IPS DF 6.9 (cell line): Measurements from ENCODE around the gene NPHP1.
"Not testable (repeated sequence)": the region's sequence is repeated elsewhere in the genome, so short reads cannot be mapped to it uniquely, and the experiment has no call there.

Experiments used
- DNase-seq: peaks from one replicate; pipeline ENCODE4 v3.0.0-alpha.2; 2013; ENCODE audit warnings: low read depth, low spot score
- H3K27ac ChIP-seq: one replicate; pipeline ENCODE4 v1.5.1; 2013; ENCODE audit warnings: low read length, control low read depth
- H3K27me3 ChIP-seq: 2 replicates; pipeline ENCODE4 v1.6.1; 2013; ENCODE audit warnings: mild to moderate bottlenecking, low read length; ENCODE audit not compliant: control insufficient read depth, insufficient read depth
- H3K36me3 ChIP-seq: 2 replicates; pipeline ENCODE4 v1.6.1; 2013; ENCODE audit warnings: low read length; ENCODE audit not compliant: control insufficient read depth, insufficient read depth
- H3K4me1 ChIP-seq: 2 replicates; pipeline ENCODE4 v1.6.1; 2013; ENCODE audit warnings: low read length; ENCODE audit not compliant: control insufficient read depth, insufficient read depth
- H3K4me3 ChIP-seq: 2 replicates; pipeline ENCODE4 v1.5.1; 2013; ENCODE audit warnings: mild to moderate bottlenecking, low read length
- H3K9me3 ChIP-seq: 2 replicates; pipeline ENCODE4 v1.6.1; 2013; ENCODE audit warnings: low read length, inconsistent platforms; ENCODE audit not compliant: control insufficient read depth, insufficient read depth
- WGBS: extraction: QIAGEN DNeasy Blood & Tissue Kit; methylation state at CpG from one replicate; pipeline ENCODE4 v1.1.7; 2013; ENCODE audit warnings: mixed read lengths, missing lambda C conversion rate; ENCODE audit not compliant: insufficient read length, insufficient coverage; 5-methylcytosine and 5-hydroxymethylcytosine counted together

The NPHP1 gene

GRCh38 chr2:110204408-110205385, at the start of gene NPHP1:
Gene NPHP1, minus strand, starts transcription at chr2:110205013. Its CDS starts 45 bp downstream, at chr2:110204968.
- 100% methylated on average over 2 of the region's 43 CpGs for WGBS
- Histone ChIP-seq H3K4me3 (peak within 1 kb of the TSS; percentile 95; the same call in 1 of the 2 replicates), H3K36me3 (no peaks in the 10 kb centered on the region), H3K9me3 (no peaks in the 10 kb centered on the region), H3K27ac (no peak within 1 kb of the TSS), H3K4me1 (no peaks in the 10 kb centered on the region), H3K27me3 (no peaks in the 10 kb centered on the region)
- peak; percentile 43 for DNase-seq

DNA sequence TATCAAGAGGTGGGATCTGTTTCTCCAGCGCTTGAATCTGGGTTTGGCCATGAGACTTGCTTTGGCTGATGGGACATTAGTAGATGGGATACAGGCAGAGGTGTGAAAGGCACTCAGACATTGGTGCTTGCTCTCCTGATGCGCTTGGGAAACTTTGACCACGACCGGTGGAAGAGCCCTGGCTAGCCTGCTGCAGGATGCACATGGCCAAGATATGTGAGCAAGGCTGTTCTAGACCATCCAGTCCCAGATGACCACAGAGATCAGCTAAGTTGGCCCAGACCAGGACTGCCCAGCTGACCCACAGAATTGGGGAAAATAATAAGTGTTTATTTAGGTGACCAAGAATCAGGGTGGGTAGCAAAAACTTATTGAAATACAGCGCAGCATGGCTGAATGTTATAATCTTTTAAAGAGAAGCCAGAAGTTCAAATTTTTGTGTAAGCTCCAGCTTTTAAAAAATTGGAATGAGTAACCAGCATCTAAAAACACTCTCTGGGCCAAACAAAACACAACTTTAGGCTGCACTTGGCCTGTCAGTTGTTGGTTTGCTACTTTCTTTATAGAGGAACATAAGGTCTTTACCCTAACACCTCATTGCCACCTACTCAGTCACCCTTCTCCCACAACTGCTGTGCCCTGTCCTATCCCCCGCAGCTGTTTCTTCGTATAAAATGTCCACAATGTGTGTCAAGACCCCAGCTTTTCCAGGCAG, 43.4 kb upstream of the NPHP1 start:
- no CpG with 5 or more reads among the region's 7 CpGs for WGBS
- H3K27me3 ChIP-seq, H3K9me3 ChIP-seq, H3K4me3 ChIP-seq, H3K36me3 ChIP-seq, H3K27ac ChIP-seq, DNase-seq, H3K4me1 ChIP-seq: not testable (repeated sequence)

DNA sequence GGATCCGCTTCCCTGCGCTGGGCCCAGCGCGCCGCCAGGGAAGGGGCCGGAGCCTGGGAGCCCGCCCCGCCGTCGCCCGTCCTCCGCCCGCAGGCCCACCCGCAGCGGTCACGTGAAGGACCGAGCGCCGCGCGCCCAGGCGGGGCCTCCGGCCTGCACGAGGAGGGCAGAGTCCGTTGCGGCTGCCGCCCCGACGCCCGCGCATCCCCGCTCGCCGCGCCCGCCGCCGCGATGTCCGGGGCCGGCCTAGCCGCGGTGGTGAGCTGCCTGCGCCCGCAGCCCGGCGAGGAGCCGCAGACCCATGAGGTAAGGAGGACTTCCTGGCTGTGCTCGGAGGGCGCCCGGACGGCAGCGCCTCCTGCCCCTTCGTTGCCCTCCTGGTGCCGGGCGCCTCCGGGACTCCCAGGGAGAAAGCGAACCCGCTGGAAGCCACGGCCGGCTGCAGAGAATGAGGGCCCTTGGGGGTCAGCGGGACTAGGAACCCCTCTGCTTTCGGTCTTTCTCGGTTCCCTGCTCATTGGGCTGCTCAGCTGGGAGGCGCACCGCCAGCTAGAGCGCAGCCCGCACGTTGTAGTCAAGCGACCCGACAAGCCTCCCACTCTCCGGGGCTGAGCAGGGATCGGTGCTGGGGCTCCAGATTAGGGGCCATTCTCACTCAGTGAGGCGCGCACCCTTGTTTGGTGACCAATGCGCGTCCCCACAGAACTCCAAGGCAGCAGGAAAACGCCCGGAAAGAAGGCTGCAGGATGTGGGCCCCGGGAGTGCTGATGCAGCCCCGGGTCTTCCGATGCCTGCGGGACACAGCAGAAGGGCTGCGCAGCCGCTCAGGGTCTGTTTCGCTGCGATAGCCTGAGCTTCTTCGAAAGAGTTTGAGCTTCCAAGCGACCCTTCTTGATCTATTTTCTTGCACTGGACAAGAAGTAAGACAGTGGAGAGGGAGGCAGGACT, 40.9 kb upstream of the NPHP1 start:
- not testable (repeated sequence) for H3K27ac ChIP-seq, DNase-seq, H3K27me3 ChIP-seq, H3K36me3 ChIP-seq, H3K4me1 ChIP-seq, H3K4me3 ChIP-seq, H3K9me3 ChIP-seq
- no CpG with 5 or more reads among the region's 89 CpGs for WGBS

DNA sequence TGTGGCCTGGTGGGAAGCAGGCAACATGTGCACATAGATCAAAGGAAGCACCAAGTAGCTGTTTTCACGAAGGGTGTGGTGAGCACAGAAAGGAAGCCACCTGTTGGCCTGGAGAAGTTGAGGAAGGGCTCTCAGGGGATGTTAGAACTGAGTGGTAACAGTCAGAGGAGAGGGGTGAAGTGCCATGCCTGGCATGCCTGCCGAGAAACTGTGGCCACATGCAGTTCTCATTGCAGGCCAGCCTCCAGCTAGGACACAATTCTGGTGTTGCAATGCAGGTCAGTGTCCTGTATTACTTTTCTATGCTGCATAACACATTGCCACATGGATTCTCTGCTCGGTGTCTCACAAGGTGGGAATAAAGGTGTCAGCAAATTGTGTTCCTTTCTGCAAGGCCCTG, 38.5 kb upstream of the NPHP1 start:
- H3K27me3 ChIP-seq, H3K27ac ChIP-seq, H3K4me1 ChIP-seq, H3K36me3 ChIP-seq, H3K4me3 ChIP-seq, H3K9me3 ChIP-seq, DNase-seq: not testable (repeated sequence)
- WGBS = no CpG with 5 or more reads among the region's 3 CpGs

- not testable (repeated sequence) for H3K4me1 ChIP-seq, H3K4me3 ChIP-seq, H3K27me3 ChIP-seq, H3K9me3 ChIP-seq, H3K36me3 ChIP-seq, H3K27ac ChIP-seq, DNase-seq
- no CpG with 5 or more reads among the region's 5 CpGs for WGBS
Observed at GRCh38 chr2:110234514-110234913, 29.7 kb upstream of the NPHP1 start.

DNA sequence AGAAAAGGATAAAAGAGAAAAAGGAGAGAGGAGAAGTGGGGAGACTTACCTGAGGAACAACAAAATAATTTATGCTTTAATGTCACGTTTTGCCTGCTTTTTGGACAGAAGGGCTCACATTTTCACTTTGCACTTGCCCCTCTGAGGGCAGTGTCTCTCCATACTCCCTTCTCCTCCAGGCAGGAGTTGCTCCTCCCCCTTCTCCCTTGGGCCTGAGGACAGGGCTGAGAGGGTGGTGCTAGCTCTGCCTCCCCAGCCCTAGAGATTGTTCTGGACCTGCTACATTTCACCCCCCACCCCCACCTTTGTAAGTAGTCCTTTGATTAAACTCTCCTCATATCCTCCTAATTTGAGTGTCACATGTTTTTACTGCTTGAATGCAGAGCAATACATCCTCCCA, 25.1 kb upstream of the NPHP1 start:
- not testable (repeated sequence) for H3K4me3 ChIP-seq, H3K36me3 ChIP-seq, H3K27ac ChIP-seq, H3K9me3 ChIP-seq, H3K27me3 ChIP-seq, DNase-seq, H3K4me1 ChIP-seq
- WGBS = no CpG with 5 or more reads among the region's 1 CpG

DNA sequence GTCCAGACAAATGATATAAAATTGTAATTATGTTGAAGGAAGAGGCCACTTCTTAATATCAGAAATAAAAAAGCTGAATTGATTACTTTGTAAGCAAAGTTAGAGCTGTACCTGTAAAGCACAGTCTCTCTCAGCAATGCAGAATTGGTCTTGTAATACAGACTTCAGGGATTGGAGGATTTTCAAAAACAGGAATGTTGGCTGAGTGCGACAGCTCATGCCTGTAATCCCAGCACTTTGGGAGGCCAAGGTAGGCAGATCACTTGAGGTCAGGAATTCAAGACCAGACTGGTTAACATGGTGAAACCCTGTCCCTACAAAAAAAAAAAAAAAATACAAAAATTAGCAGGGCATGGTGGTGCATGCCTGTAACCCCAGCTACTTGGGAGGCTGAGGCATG, 17.8 kb upstream of the NPHP1 start:
- not testable (repeated sequence) for H3K27ac ChIP-seq, H3K4me1 ChIP-seq, H3K27me3 ChIP-seq, H3K4me3 ChIP-seq, DNase-seq, H3K9me3 ChIP-seq, H3K36me3 ChIP-seq
- no CpG with 5 or more reads among the region's 1 CpG for WGBS

- Histone ChIP-seq H3K4me3 (no peak overlapping the region), H3K27ac (no peak overlapping the region), H3K9me3 (no peaks in the 10 kb centered on the region), H3K36me3 (no peaks in the 10 kb centered on the region), H3K4me1 (no peaks in the 10 kb centered on the region), H3K27me3 (no peaks in the 10 kb centered on the region)
- DNase-seq = no peak
- no CpG with 5 or more reads among the region's 4 CpGs for WGBS
Observed at GRCh38 chr2:110221938-110222337, 17.1 kb upstream of the NPHP1 start.

- no peak overlapping the region for H3K4me3 ChIP-seq
- H3K4me1 ChIP-seq = no peaks in the 10 kb centered on the region
- H3K27me3 ChIP-seq = no peaks in the 10 kb centered on the region
- H3K27ac ChIP-seq = no peak overlapping the region
- WGBS = no CpG with 5 or more reads among the region's 2 CpGs
- no peaks in the 10 kb centered on the region for H3K9me3 ChIP-seq
- no peak for DNase-seq
- no peaks in the 10 kb centered on the region for H3K36me3 ChIP-seq
Observed at GRCh38 chr2:110220190-110220564, 15.4 kb upstream of the NPHP1 start.
